GM21423 (cell line): ENCODE results near the gene MOB3A.

Experiments used
- ATAC-seq: cut with Tn5 transposase; IDR thresholded peaks from one replicate; pipeline ENCODE4 v1.9.1; 2021; ENCODE audit warnings: mild to moderate bottlenecking, moderate library complexity; ENCODE audit not compliant: unreplicated experiment

Gene MOB3A

GRCh38 chr19:2083174-2083854 lies 12.8 kb downstream of the MOB3A start:
- ATAC-seq, result no peak

GRCh38 chr19:2081873-2082810 lies 14.0 kb downstream of the MOB3A start:
- ATAC-seq, result no peak

DNA sequence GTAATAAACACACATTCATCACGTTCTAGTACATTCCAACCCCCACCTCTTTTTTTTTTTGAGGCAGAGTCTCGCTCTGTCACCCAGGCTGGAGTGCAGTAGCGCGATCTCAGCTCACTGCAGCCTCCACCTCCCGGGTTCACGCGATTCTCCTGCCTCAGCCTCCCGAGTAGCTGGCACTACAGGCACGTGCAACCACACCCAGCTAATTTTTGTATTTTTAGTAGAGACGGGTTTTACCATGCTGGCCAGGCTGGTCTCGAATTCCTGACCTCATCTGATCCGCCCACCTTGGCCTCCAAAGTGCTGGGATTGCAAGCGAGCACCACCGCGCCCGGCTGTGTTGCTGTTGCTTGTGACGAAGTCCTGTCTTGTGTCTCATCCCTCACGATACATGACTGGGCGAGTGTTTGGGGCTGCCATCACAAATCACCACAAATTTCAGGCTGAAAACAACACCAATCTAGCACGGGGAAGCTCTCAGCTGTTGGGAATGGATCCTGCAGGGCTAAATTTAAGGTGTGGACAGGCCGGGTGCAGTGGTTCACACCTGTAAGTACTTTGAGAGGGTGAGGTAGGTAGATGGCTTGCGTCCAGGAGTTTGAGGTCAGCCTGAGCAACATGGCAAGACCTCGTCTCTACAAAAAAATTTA lies 15.7 kb downstream of the MOB3A start:
- no peak for ATAC-seq

GRCh38 chr19:2079865-2080301 lies 16.2 kb downstream of the MOB3A start:
- ATAC-seq, result no peak

- ATAC-seq, result no peak
Measured at GRCh38 chr19:2079076-2079864, 16.9 kb downstream of the MOB3A start.

DNA sequence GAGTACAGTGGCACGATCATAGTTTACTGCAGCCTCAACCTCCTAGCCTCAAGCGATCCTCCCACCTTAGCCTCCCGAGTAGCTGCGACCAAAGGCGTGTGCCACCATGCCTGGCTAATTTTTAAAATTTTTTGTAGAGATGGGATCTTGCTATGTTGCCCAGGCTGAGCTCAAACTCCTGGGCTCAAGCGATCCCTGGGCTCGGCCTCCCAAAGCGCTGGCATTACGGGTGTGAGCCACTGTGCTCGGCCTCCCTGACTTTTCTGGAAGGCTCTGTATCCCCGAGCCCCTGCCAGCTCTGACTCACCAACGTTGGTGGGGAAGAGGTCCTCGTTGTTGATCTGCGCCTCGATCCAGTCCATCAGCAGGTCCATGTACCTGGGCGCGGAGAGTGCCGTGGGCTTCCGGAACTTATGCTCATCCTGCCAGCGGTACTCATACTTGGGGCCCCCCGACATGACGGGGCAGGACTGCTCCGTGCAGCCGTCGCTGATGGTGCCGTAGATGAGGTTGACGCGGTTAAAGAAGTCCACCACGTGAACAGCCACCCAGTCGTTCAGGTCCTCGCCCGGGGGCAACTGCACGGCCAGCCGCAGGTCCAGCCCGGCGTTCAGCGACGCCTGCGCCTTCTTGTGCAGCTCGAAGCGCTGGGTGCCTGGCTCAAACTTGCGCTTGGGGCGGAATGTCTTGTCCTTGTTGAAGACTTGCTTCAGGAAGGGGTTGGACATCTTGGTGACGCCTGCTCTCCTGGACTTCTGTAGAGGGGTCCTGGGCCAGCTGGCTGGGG lies 18.1 kb downstream of the MOB3A start:
- no peak for ATAC-seq

GRCh38 chr19:2077398-2077797 lies 18.7 kb downstream of the MOB3A start:
- ATAC-seq, result no peak

DNA sequence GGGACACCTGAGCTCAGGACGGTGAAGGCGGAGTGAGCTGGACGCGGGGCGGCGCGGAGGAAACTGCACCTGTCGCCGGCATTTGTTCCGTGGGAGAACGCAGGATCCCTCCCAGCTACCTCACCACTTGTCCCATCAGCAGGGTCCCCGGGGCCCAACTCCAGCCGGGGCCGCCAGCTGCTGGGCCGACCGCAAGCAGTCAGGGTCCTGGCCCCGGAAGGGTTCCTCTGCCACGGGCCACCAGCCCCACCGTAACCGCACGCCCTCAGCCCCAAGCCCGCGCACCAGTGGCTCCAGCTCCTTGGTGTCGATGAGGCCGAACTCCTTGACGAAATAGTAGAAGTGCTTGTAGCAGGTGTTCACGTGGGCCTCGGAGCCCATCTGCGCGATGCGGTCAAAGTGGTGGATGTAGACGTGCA lies 19.6 kb downstream of the MOB3A start:
- no peak for ATAC-seq

DNA sequence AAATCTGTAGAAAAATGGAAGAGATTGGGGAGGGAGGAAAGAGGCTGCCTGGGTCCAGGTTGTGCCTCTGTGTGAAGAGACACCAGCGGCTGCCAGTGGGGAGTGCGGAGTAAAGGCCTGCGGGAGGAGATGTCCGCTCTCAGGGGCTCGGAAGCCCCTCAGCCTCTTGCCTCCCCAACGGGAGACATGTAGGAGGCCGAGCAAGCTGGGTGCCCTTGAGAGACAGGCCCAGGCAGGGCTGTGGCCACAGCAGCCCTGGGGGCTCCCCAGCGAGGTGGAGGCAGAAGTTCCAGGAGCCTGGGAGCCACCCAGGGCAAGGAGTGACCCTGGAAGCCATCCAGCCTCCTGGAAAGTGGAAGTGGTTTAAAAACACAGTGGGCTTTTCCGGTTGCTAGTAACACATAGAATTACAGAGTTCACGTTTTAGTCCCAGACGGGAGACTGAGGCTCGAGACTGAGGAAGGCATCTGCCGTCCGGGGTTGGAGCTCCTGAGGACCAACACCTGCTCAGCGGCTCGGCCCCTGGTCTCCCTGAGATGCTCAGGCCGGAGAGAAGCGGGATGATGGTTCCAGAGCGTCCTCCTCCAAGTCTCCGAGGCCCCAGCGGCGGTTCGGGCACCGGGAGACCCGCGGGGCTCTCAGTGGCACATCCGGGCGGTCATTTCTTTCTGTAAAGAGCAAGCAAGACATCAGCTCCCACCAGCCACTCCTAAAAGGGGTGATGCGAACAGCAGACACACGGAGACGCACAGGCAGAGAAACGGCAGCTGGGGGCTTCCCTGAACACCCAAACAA lies 23.2 kb downstream of the MOB3A start:
- ATAC-seq, result no peak

- no peak for ATAC-seq
Measured at GRCh38 chr19:2070986-2071673, 25.0 kb downstream of the MOB3A start.

- ATAC-seq, result no peak
Measured at GRCh38 chr19:2070436-2070827, 25.7 kb downstream of the MOB3A start.

GRCh38 chr19:2064788-2065524 lies 31.2 kb downstream of the MOB3A start:
- ATAC-seq, result no peak

DNA sequence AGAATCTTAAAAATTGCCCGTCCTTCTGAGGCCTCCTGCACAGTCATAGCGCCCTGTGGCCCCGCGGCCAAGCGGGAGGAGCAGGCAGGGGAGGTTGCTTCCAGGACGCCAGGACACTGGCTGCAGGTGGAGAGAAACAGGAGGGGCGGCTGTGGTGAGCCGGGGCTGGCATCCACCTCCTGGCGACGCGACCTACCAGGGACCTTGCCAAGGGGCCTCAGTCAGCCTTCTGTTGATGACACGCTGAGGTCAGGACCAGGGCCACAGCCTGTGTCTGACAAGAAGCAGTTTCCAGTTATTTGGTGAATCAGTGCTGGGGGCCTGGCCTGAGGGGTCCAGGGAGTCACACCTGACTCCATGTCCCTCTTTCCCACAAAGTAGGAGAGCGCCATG lies 31.7 kb downstream of the MOB3A start:
- no peak for ATAC-seq

- no peak for ATAC-seq
Measured at GRCh38 chr19:2063824-2064223, 32.3 kb downstream of the MOB3A start.

- ATAC-seq, result no peak
Measured at GRCh38 chr19:2062770-2063169, 33.4 kb downstream of the MOB3A start.

GRCh38 chr19:2062389-2062729 lies 33.8 kb downstream of the MOB3A start:
- ATAC-seq, result no peak

DNA sequence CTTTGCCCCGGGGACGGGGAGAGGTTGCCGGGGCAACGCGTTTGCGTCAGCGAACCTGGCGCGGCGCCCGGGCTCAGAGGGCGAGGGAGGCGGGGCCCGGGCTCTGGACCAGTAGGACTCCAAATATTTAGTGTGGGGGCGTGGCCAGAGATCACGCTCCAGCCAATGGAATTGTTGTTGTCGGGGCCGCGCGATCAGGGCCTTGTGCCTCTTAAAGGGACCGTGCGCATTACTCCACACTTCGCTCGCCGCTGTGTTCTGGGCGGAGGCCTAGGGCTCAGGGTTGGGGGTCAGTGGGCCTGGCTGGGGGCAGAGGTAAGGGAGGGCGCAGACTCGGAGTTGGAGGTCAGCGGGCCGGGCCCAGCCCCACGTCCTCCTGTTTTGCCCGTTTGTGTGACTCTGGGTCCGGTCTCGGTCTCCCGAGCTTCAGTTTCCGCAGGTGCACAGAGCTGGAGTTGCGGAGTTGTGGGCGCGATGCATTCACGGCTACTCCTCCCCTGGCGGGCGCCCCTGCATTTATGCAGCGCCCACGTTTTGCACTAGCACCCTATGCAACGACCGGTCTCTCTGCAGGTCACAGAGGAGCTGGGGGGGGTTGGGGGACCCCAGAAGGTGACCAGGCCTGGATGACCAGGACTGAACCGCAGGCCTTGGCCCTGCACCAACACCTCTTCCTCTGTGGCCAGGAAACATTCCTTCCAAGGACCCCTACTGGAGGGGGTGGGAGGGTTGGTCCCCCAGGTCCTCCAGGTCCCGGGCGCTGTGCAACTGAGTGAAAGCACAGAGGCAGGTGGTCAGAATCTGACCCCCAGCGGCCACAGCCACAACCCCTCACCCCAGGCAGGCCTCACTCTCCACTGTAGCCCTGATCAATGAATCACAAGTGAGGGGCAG lies 34.4 kb downstream of the MOB3A start:
- peak; percentile 76 for ATAC-seq
